ENCODE measurements around the gene LCN12.

LCN12 gene

GRCh38 chr9:136951541-136952320 is at the start of gene LCN12:
LCN12 (plus strand) TSS chr9:136952273; CDS start chr9:136952328, 55 bp downstream.
- DNase-seq (ENCODE audit: low read depth, low spot score): no peak
- no peak for TF ChIP-seq ZNF274 (IDR thresholded peaks at IDR 0.05; ENCODE audit: low read depth, low read length)
- TF ChIP-seq YY1 (IDR thresholded peaks at IDR 0.05; ENCODE audit: insufficient read depth, insufficient read length): no peak
- no peak for TF ChIP-seq SUZ12 (IDR thresholded peaks at IDR 0.05; ENCODE audit: extremely low read depth, insufficient read depth, insufficient read length)
- no peaks in the 10 kb centered on the region for H3K36me3 ChIP-seq (ENCODE audit: insufficient read depth, insufficient read length, low read length)
- H3K9ac ChIP-seq (ENCODE audit: insufficient read length, low read depth): peak within 1 kb of the TSS; percentile 50
- H3K27me3 ChIP-seq (ENCODE audit: insufficient read depth, insufficient read length): peaks cover 5% of the 10 kb centered on the region
- H3K9me3 ChIP-seq (ENCODE audit: insufficient read depth, low read length): no peaks in the 10 kb centered on the region
- no peak within 1 kb of the TSS for H3K4me3 ChIP-seq (ENCODE audit: insufficient read length, low read depth)
- H3K4me1 ChIP-seq (ENCODE audit: insufficient read depth, insufficient read length): peaks cover 19% of the 10 kb centered on the region

GRCh38 chr9:136903041-136903554 is 49.0 kb upstream of the LCN12 start:
- no peak for DNase-seq (ENCODE audit: low read depth, low spot score)
- Histone ChIP-seq H3K36me3 (ENCODE audit: insufficient read depth, insufficient read length, low read length) (peaks cover 92% of the 10 kb centered on the region), H3K9ac (ENCODE audit: insufficient read length, low read depth) (no peak overlapping the region), H3K4me1 (ENCODE audit: insufficient read depth, insufficient read length) (peaks cover 9% of the 10 kb centered on the region), H3K9me3 (ENCODE audit: insufficient read depth, low read length) (no peaks in the 10 kb centered on the region), H3K4me3 (ENCODE audit: insufficient read length, low read depth) (no peak overlapping the region), H3K27me3 (ENCODE audit: insufficient read depth, insufficient read length) (no peaks in the 10 kb centered on the region)
- TF ChIP-seq YY1 (IDR thresholded peaks at IDR 0.05; ENCODE audit: insufficient read depth, insufficient read length) (no peak), ZNF274 (IDR thresholded peaks at IDR 0.05; ENCODE audit: low read depth, low read length) (no peak), SUZ12 (IDR thresholded peaks at IDR 0.05; ENCODE audit: extremely low read depth, insufficient read depth, insufficient read length) (no peak)

GRCh38 chr9:136906266-136906665 is 45.8 kb upstream of the LCN12 start:
- peaks cover 87% of the 10 kb centered on the region for H3K36me3 ChIP-seq (ENCODE audit: insufficient read depth, insufficient read length, low read length)
- DNase-seq (ENCODE audit: low read depth, low spot score): no peak

GRCh38 chr9:136907011-136907914 is 44.8 kb upstream of the LCN12 start:
- Histone ChIP-seq H3K9ac (ENCODE audit: insufficient read length, low read depth) (no peak overlapping the region), H3K27me3 (ENCODE audit: insufficient read depth, insufficient read length) (no peaks in the 10 kb centered on the region), H3K36me3 (ENCODE audit: insufficient read depth, insufficient read length, low read length) (peaks cover 84% of the 10 kb centered on the region), H3K4me1 (ENCODE audit: insufficient read depth, insufficient read length) (no peaks in the 10 kb centered on the region), H3K4me3 (ENCODE audit: insufficient read length, low read depth) (no peak overlapping the region), H3K9me3 (ENCODE audit: insufficient read depth, low read length) (no peaks in the 10 kb centered on the region)
- TF ChIP-seq YY1 (IDR thresholded peaks at IDR 0.05; ENCODE audit: insufficient read depth, insufficient read length): no peak
- TF ChIP-seq ZNF274 (IDR thresholded peaks at IDR 0.05; ENCODE audit: low read depth, low read length): no peak
- TF ChIP-seq SUZ12 (IDR thresholded peaks at IDR 0.05; ENCODE audit: extremely low read depth, insufficient read depth, insufficient read length): no peak
- DNase-seq (ENCODE audit: low read depth, low spot score): no peak

More at GRCh38 chr9:136906266-136906665, 45.8 kb upstream of the LCN12 start:
- TF ChIP-seq ZNF274 (IDR thresholded peaks at IDR 0.05; ENCODE audit: low read depth, low read length): no peak
- no peak for TF ChIP-seq SUZ12 (IDR thresholded peaks at IDR 0.05; ENCODE audit: extremely low read depth, insufficient read depth, insufficient read length)
- TF ChIP-seq YY1 (IDR thresholded peaks at IDR 0.05; ENCODE audit: insufficient read depth, insufficient read length): no peak
- Histone ChIP-seq H3K9ac (ENCODE audit: insufficient read length, low read depth) (no peak overlapping the region), H3K4me3 (ENCODE audit: insufficient read length, low read depth) (no peak overlapping the region), H3K9me3 (ENCODE audit: insufficient read depth, low read length) (no peaks in the 10 kb centered on the region), H3K4me1 (ENCODE audit: insufficient read depth, insufficient read length) (peaks cover 4% of the 10 kb centered on the region), H3K27me3 (ENCODE audit: insufficient read depth, insufficient read length) (no peaks in the 10 kb centered on the region)

GRCh38 chr9:136910197-136910900 is 41.7 kb upstream of the LCN12 start:
- Histone ChIP-seq H3K4me3 (ENCODE audit: insufficient read length, low read depth) (no peak overlapping the region), H3K27me3 (ENCODE audit: insufficient read depth, insufficient read length) (no peaks in the 10 kb centered on the region), H3K4me1 (ENCODE audit: insufficient read depth, insufficient read length) (peaks cover 2% of the 10 kb centered on the region), H3K36me3 (ENCODE audit: insufficient read depth, insufficient read length, low read length) (peaks cover 77% of the 10 kb centered on the region), H3K9me3 (ENCODE audit: insufficient read depth, low read length) (no peaks in the 10 kb centered on the region), H3K9ac (ENCODE audit: insufficient read length, low read depth) (no peak overlapping the region)
- DNase-seq (ENCODE audit: low read depth, low spot score): no peak
- no peak for TF ChIP-seq SUZ12 (IDR thresholded peaks at IDR 0.05; ENCODE audit: extremely low read depth, insufficient read depth, insufficient read length)
- TF ChIP-seq YY1 (IDR thresholded peaks at IDR 0.05; ENCODE audit: insufficient read depth, insufficient read length): no peak
- no peak for TF ChIP-seq ZNF274 (IDR thresholded peaks at IDR 0.05; ENCODE audit: low read depth, low read length)

GRCh38 chr9:136910901-136911245 is 41.2 kb upstream of the LCN12 start:
- Histone ChIP-seq H3K4me1 (ENCODE audit: insufficient read depth, insufficient read length) (peaks cover 2% of the 10 kb centered on the region), H3K9ac (ENCODE audit: insufficient read length, low read depth) (no peak overlapping the region), H3K9me3 (ENCODE audit: insufficient read depth, low read length) (no peaks in the 10 kb centered on the region), H3K36me3 (ENCODE audit: insufficient read depth, insufficient read length, low read length) (peaks cover 78% of the 10 kb centered on the region), H3K4me3 (ENCODE audit: insufficient read length, low read depth) (no peak overlapping the region), H3K27me3 (ENCODE audit: insufficient read depth, insufficient read length) (no peaks in the 10 kb centered on the region)
- TF ChIP-seq ZNF274 (IDR thresholded peaks at IDR 0.05; ENCODE audit: low read depth, low read length) (no peak), SUZ12 (IDR thresholded peaks at IDR 0.05; ENCODE audit: extremely low read depth, insufficient read depth, insufficient read length) (no peak), YY1 (IDR thresholded peaks at IDR 0.05; ENCODE audit: insufficient read depth, insufficient read length) (no peak)
- DNase-seq (ENCODE audit: low read depth, low spot score): no peak
